ENCODE data around the gene PROKR2. TPM values are rescaled to one million over a fixed set of nuclear protein-coding genes. Genes with fewer than 3 reads are reported as not detected.

PROKR2 gene
- not detected for polyA plus RNA-seq
- long read RNA-seq, donor 1: 0 reads
- long read RNA-seq, donor 2: 0 reads
- long read RNA-seq, donor 3: 0 reads
- long read RNA-seq, donor 4: 0 reads
- long read RNA-seq, donor 5: 0 reads
- long read RNA-seq, donor 6: 0 reads
- long read RNA-seq, donor 7: 0 reads
- long read RNA-seq, donor 8: 0 reads
- long read RNA-seq, donor 9: 0 reads
- long read RNA-seq, donor 10: 0 reads
- long read RNA-seq, donor 11: 0 reads

DNA sequence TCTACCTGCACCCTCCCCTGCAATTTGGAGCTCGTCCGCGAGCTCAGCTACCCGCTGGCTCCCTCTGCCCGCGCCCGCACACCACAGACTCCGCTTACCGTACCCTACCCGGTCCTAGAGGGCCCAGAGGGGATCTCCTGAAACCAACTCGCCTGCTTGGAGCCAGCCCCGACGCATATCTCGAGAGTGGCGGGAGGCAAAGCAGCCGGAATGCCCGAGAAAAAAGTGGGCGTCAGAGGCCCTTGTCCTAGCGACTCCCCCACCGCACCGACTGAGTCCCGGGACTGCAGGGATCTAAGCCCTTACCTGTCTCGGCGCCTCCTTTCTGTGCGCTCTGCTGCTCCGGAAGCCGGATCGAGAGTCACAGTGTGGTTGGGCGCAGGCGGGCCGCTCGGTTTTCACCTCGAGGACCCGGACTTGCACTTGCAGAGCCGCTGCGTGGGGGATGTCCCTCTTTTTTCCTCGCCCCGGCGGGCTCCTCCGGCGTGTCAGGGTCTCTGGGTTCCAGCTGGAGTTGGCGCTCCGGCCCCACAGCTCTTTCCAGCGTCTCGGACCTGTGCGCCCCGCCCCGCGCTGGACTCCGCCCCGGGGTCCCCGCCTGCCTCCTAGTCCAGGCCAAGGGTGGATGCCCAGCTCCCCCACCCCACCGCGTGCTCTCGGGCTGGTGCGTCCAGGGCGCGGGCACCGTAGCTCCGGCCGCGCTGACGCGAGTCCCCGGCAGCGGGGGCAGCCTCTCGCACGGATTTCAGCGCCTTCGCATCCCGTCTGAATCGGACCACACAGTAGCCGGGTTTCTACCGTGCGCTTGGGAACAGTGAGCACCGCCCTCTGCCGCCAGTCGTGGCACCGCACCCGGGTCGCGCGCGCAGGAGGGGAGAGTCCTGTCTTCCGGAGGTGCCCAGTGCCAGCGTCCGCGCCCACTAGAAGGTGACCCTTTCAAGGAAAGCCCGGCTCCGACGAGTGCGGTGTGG lies at the start of gene PROKR2:
Gene PROKR2 (minus strand): TSS at position 767 of the 971 bp plus-strand sequence. CDS start 2,585 bp downstream, outside the sequence.
- no peaks in the 10 kb centered on the region for H3K4me1 ChIP-seq (ENCODE audit: control insufficient read depth, insufficient read depth, low read length)
- H3K27me3 ChIP-seq (ENCODE audit: control insufficient read depth, insufficient read depth, low read length): peaks cover 68% of the 10 kb centered on the region
- WGBS (ENCODE audit: insufficient coverage, low lambda C conversion rate): no CpG with 5 or more reads among the region's 92 CpGs
- H3K36me3 ChIP-seq (ENCODE audit: control insufficient read depth, insufficient read depth, low read length): no peaks in the 10 kb centered on the region
- no peaks in the 10 kb centered on the region for H3K9me3 ChIP-seq (ENCODE audit: control insufficient read depth, low read depth, low read length)
- no peak within 1 kb of the TSS for H3K4me3 ChIP-seq (ENCODE audit: low read length)
- peak in 1 of 2 donors; percentile 4 for DNase-seq
- no peak within 1 kb of the TSS for H3K27ac ChIP-seq (ENCODE audit: low read length)

GRCh38 chr20:5364997-5365597 lies 48.3 kb upstream of the PROKR2 start:
- Histone ChIP-seq H3K4me3 (ENCODE audit: low read length) (no peak overlapping the region), H3K36me3 (ENCODE audit: control insufficient read depth, insufficient read depth, low read length) (no peaks in the 10 kb centered on the region), H3K27ac (ENCODE audit: low read length) (no peak overlapping the region), H3K4me1 (ENCODE audit: control insufficient read depth, insufficient read depth, low read length) (no peaks in the 10 kb centered on the region), H3K9me3 (ENCODE audit: control insufficient read depth, low read depth, low read length) (no peaks in the 10 kb centered on the region), H3K27me3 (ENCODE audit: control insufficient read depth, insufficient read depth, low read length) (no peaks in the 10 kb centered on the region)
- WGBS (ENCODE audit: insufficient coverage, low lambda C conversion rate): no CpG with 5 or more reads among the region's 3 CpGs
- DNase-seq: no peak

GRCh38 chr20:5364136-5364821 lies 47.5 kb upstream of the PROKR2 start:
- Histone ChIP-seq H3K27me3 (ENCODE audit: control insufficient read depth, insufficient read depth, low read length) (no peaks in the 10 kb centered on the region), H3K36me3 (ENCODE audit: control insufficient read depth, insufficient read depth, low read length) (no peaks in the 10 kb centered on the region), H3K4me3 (ENCODE audit: low read length) (no peak overlapping the region), H3K27ac (ENCODE audit: low read length) (no peak overlapping the region), H3K4me1 (ENCODE audit: control insufficient read depth, insufficient read depth, low read length) (no peaks in the 10 kb centered on the region), H3K9me3 (ENCODE audit: control insufficient read depth, low read depth, low read length) (no peaks in the 10 kb centered on the region)
- no CpG with 5 or more reads among the region's 4 CpGs for WGBS (ENCODE audit: insufficient coverage, low lambda C conversion rate)
- DNase-seq: no peak

- WGBS (ENCODE audit: insufficient coverage, low lambda C conversion rate): 0% methylated on average over 1 of the region's 2 CpGs
- no peak for DNase-seq
- H3K4me1 ChIP-seq (ENCODE audit: control insufficient read depth, insufficient read depth, low read length): no peaks in the 10 kb centered on the region
- H3K27ac ChIP-seq (ENCODE audit: low read length): no peak overlapping the region
- H3K4me3 ChIP-seq (ENCODE audit: low read length): no peak overlapping the region
- no peaks in the 10 kb centered on the region for H3K27me3 ChIP-seq (ENCODE audit: control insufficient read depth, insufficient read depth, low read length)
- H3K9me3 ChIP-seq (ENCODE audit: control insufficient read depth, low read depth, low read length): no peaks in the 10 kb centered on the region
- H3K36me3 ChIP-seq (ENCODE audit: control insufficient read depth, insufficient read depth, low read length): no peaks in the 10 kb centered on the region
Observed at GRCh38 chr20:5362771-5363170, 46.0 kb upstream of the PROKR2 start.

- WGBS (ENCODE audit: insufficient coverage, low lambda C conversion rate): no CpG with 5 or more reads among the region's 4 CpGs
- H3K36me3 ChIP-seq (ENCODE audit: control insufficient read depth, insufficient read depth, low read length): no peaks in the 10 kb centered on the region
Observed at GRCh38 chr20:5361176-5361575, 44.4 kb upstream of the PROKR2 start.

DNA sequence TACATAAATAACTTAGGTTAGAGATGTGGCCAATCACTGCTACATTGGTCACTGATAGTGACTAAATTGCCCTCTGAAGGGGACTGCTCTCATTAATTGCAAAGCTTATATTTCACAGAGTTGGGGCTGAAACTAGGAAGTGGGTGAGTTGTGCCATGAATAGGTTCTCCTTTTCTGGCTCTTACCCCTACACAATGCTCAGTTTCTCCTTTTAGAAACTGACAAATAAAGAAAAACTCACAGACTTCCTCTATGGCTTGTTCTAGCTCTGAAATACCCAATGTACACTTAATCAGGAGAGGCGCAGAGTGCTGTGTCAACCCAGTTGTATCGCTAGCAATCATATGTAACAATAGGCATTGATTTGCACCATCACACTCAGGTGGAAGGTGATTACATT lies 41.2 kb upstream of the PROKR2 start:
- H3K4me3 ChIP-seq (ENCODE audit: low read length): no peak overlapping the region
- DNase-seq: no peak
- no CpG with 5 or more reads among the region's 2 CpGs for WGBS (ENCODE audit: insufficient coverage, low lambda C conversion rate)
- no peaks in the 10 kb centered on the region for H3K36me3 ChIP-seq (ENCODE audit: control insufficient read depth, insufficient read depth, low read length)
- no peaks in the 10 kb centered on the region for H3K27me3 ChIP-seq (ENCODE audit: control insufficient read depth, insufficient read depth, low read length)
- H3K9me3 ChIP-seq (ENCODE audit: control insufficient read depth, low read depth, low read length): no peaks in the 10 kb centered on the region
- no peak overlapping the region for H3K27ac ChIP-seq (ENCODE audit: low read length)
- no peaks in the 10 kb centered on the region for H3K4me1 ChIP-seq (ENCODE audit: control insufficient read depth, insufficient read depth, low read length)

More at GRCh38 chr20:5361176-5361575, 44.4 kb upstream of the PROKR2 start:
- no peaks in the 10 kb centered on the region for H3K27me3 ChIP-seq (ENCODE audit: control insufficient read depth, insufficient read depth, low read length)
- H3K9me3 ChIP-seq (ENCODE audit: control insufficient read depth, low read depth, low read length): no peaks in the 10 kb centered on the region
- no peak for DNase-seq
- H3K27ac ChIP-seq (ENCODE audit: low read length): no peak overlapping the region
- no peak overlapping the region for H3K4me3 ChIP-seq (ENCODE audit: low read length)
- no peaks in the 10 kb centered on the region for H3K4me1 ChIP-seq (ENCODE audit: control insufficient read depth, insufficient read depth, low read length)

- H3K9me3 ChIP-seq (ENCODE audit: control insufficient read depth, low read depth, low read length): no peaks in the 10 kb centered on the region
- no CpG with 5 or more reads among the region's 4 CpGs for WGBS (ENCODE audit: insufficient coverage, low lambda C conversion rate)
- no peak for DNase-seq
- no peaks in the 10 kb centered on the region for H3K4me1 ChIP-seq (ENCODE audit: control insufficient read depth, insufficient read depth, low read length)
- no peaks in the 10 kb centered on the region for H3K27me3 ChIP-seq (ENCODE audit: control insufficient read depth, insufficient read depth, low read length)
- H3K4me3 ChIP-seq (ENCODE audit: low read length): no peak overlapping the region
- H3K27ac ChIP-seq (ENCODE audit: low read length): no peak overlapping the region
- no peaks in the 10 kb centered on the region for H3K36me3 ChIP-seq (ENCODE audit: control insufficient read depth, insufficient read depth, low read length)
Observed at GRCh38 chr20:5356941-5357340, 40.2 kb upstream of the PROKR2 start.

DNA sequence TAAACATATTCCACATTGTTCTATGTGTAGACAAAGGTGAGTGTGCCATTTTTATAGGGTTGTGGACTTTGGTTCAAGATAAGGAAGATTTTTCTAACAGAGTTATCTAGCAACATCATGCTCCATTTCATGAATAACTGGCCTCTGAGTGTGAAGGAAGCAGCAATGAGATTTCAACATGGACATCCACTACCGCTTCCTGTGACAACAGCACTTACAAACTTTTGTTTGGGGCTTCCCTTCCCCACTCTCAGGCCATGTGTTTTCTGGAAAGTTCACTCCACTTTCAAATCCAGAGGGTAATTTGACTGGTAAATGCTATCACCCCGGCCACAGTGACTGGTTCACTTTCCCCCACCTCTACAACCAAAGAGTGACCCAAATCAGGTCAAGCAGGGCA lies 38.1 kb upstream of the PROKR2 start:
- no peak overlapping the region for H3K4me3 ChIP-seq (ENCODE audit: low read length)
- H3K4me1 ChIP-seq (ENCODE audit: control insufficient read depth, insufficient read depth, low read length): no peaks in the 10 kb centered on the region
- no peaks in the 10 kb centered on the region for H3K36me3 ChIP-seq (ENCODE audit: control insufficient read depth, insufficient read depth, low read length)
- H3K27me3 ChIP-seq (ENCODE audit: control insufficient read depth, insufficient read depth, low read length): no peaks in the 10 kb centered on the region
- no CpG with 5 or more reads among the region's 2 CpGs for WGBS (ENCODE audit: insufficient coverage, low lambda C conversion rate)
- no peak overlapping the region for H3K27ac ChIP-seq (ENCODE audit: low read length)
- no peaks in the 10 kb centered on the region for H3K9me3 ChIP-seq (ENCODE audit: control insufficient read depth, low read depth, low read length)
- DNase-seq: no peak

- no CpG with 5 or more reads among the region's 4 CpGs for WGBS (ENCODE audit: insufficient coverage, low lambda C conversion rate)
- no peak for DNase-seq
- Histone ChIP-seq H3K27ac (ENCODE audit: low read length) (no peak overlapping the region), H3K36me3 (ENCODE audit: control insufficient read depth, insufficient read depth, low read length) (no peaks in the 10 kb centered on the region), H3K4me3 (ENCODE audit: low read length) (no peak overlapping the region), H3K4me1 (ENCODE audit: control insufficient read depth, insufficient read depth, low read length) (no peaks in the 10 kb centered on the region), H3K9me3 (ENCODE audit: control insufficient read depth, low read depth, low read length) (no peaks in the 10 kb centered on the region), H3K27me3 (ENCODE audit: control insufficient read depth, insufficient read depth, low read length) (no peaks in the 10 kb centered on the region)
Observed at GRCh38 chr20:5353624-5354496, 37.1 kb upstream of the PROKR2 start.
